Pulmonary artery endothelial cell (primary cell): ENCODE data around the gene ADGRG6. TPM values are rescaled to one million over a fixed set of nuclear protein-coding genes. Genes with fewer than 3 reads are reported as not detected.

ENCODE experiments used
- DNase-seq: peaks from one replicate; pipeline ENCODE4 v3.0.0-alpha.2; 2011; ENCODE audit warnings: low read depth, low spot score
- total RNA-seq: library from RNA; depleted of rRNA; stranded (reverse); fragments of >200 nt; gene quantifications from 2 replicates; pipeline ENCODE4 v1.2.3, GENCODE V29; 2014

ADGRG6 gene
- total RNA-seq, 1 donor from 2014 or later, result 10.0 TPM

- DNase-seq, result peak; percentile 91
Observed at GRCh38 chr6:142374965-142375733, 73.3 kb downstream of the ADGRG6 start.

GRCh38 chr6:142376115-142376514 is 74.3 kb downstream of the ADGRG6 start:
- no peak for DNase-seq

GRCh38 chr6:142376800-142377496 is 75.1 kb downstream of the ADGRG6 start:
- DNase-seq, result no peak

GRCh38 chr6:142377497-142377848 is 75.7 kb downstream of the ADGRG6 start:
- no peak for DNase-seq

GRCh38 chr6:142378138-142378875 is 76.5 kb downstream of the ADGRG6 start:
- DNase-seq, result peak; percentile 89

- no peak for DNase-seq
Observed at GRCh38 chr6:142380626-142381025, 78.8 kb downstream of the ADGRG6 start.

- DNase-seq, result no peak
Observed at GRCh38 chr6:142381181-142381580, 79.4 kb downstream of the ADGRG6 start.

- DNase-seq, result no peak
Observed at GRCh38 chr6:142381845-142382378, 80.1 kb downstream of the ADGRG6 start.

- DNase-seq, result no peak
Observed at GRCh38 chr6:142384519-142385254, 82.9 kb downstream of the ADGRG6 start.

- DNase-seq, result no peak
Observed at GRCh38 chr6:142385352-142385751, 83.5 kb downstream of the ADGRG6 start.

- DNase-seq, result no peak
Observed at GRCh38 chr6:142386657-142387056, 84.8 kb downstream of the ADGRG6 start.

- DNase-seq, result no peak
Observed at GRCh38 chr6:142387997-142388815, 86.4 kb downstream of the ADGRG6 start.

GRCh38 chr6:142395266-142395665 is 93.5 kb downstream of the ADGRG6 start:
- no peak for DNase-seq

- DNase-seq, result no peak
Observed at GRCh38 chr6:142395768-142396231, 94.0 kb downstream of the ADGRG6 start.

GRCh38 chr6:142398353-142398752 is 96.5 kb downstream of the ADGRG6 start:
- no peak for DNase-seq

GRCh38 chr6:142399739-142400138 is 97.9 kb downstream of the ADGRG6 start:
- DNase-seq, result no peak

- peak; percentile 84 for DNase-seq
Observed at GRCh38 chr6:142400495-142400894, 98.7 kb downstream of the ADGRG6 start.

- no peak for DNase-seq
Observed at GRCh38 chr6:142401838-142402237, 100.0 kb downstream of the ADGRG6 start.

GRCh38 chr6:142404751-142405150 is 102.9 kb downstream of the ADGRG6 start:
- DNase-seq, result no peak

GRCh38 chr6:142406131-142406530 is 104.3 kb downstream of the ADGRG6 start:
- peak; percentile 88 for DNase-seq
